Measurements from ENCODE around the gene TAGLN2.
"Not testable (repeated sequence)": the region's sequence is repeated elsewhere in the genome, so short reads cannot be mapped to it uniquely, and the experiment has no call there.

Gene TAGLN2

GRCh38 chr1:159920202-159920601, 5.1 kb downstream of the TAGLN2 start:
- no peak for DNase-seq

GRCh38 chr1:159919236-159919865, 6.0 kb downstream of the TAGLN2 start:
- DNase-seq = no peak

- no peak for DNase-seq
Measured at GRCh38 chr1:159918352-159919200, 6.7 kb downstream of the TAGLN2 start.

- no peak for DNase-seq
Measured at GRCh38 chr1:159917533-159918351, 7.6 kb downstream of the TAGLN2 start.

GRCh38 chr1:159916242-159917051, 8.9 kb downstream of the TAGLN2 start:
- no peak for DNase-seq

GRCh38 chr1:159915571-159916241, 9.6 kb downstream of the TAGLN2 start:
- DNase-seq = no peak

GRCh38 chr1:159914252-159915018, 10.9 kb downstream of the TAGLN2 start:
- DNase-seq = no peak

- DNase-seq = no peak
Measured at GRCh38 chr1:159913451-159914192, 11.7 kb downstream of the TAGLN2 start.

- no peak for DNase-seq
Measured at GRCh38 chr1:159911326-159912070, 13.8 kb downstream of the TAGLN2 start.

- DNase-seq = no peak
Measured at GRCh38 chr1:159908031-159908940, 17.0 kb downstream of the TAGLN2 start.

GRCh38 chr1:159906960-159907359, 18.3 kb downstream of the TAGLN2 start:
- DNase-seq = no peak

- not testable (repeated sequence) for DNase-seq
Measured at GRCh38 chr1:159904036-159904435, 21.3 kb downstream of the TAGLN2 start.

GRCh38 chr1:159902541-159902940, 22.8 kb downstream of the TAGLN2 start:
- no peak for DNase-seq

- DNase-seq = no peak
Measured at GRCh38 chr1:159900755-159901360, 24.4 kb downstream of the TAGLN2 start.

- DNase-seq = no peak
Measured at GRCh38 chr1:159900086-159900680, 25.1 kb downstream of the TAGLN2 start, which contains the start of gene CFAP45. Gene CFAP45 (minus strand): TSS chr1:159900165. CDS start chr1:159900098, 67 bp downstream.

GRCh38 chr1:159899634-159900033, 25.7 kb downstream of the TAGLN2 start:
- not testable (repeated sequence) for DNase-seq

- no peak for DNase-seq
Measured at GRCh38 chr1:159898527-159898926, 26.8 kb downstream of the TAGLN2 start.

GRCh38 chr1:159897962-159898361, 27.3 kb downstream of the TAGLN2 start:
- no peak for DNase-seq

All from NCI-H1417 treated with DMSO at 0.1 percent for 48 hours (cell line).